ENCODE measurements around the gene SEC11C.

Gene SEC11C

DNA sequence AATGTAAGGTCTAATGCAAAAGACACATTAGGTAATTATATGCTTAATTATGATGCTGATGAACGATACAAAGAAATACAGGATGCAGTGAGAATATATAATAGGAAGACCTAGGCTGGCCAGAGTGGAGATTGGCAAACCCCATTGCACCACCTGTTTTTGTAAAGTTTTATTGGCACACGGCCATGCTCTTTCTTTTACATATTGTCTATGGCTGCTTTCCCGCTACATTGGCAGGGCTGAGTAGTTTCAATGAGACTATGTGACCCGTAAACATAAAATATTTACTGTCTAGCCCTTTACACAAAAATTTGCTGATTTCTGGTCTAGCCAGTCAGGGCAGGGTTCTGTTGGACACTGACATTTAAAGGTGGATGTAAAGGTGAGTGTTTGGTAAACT is 5.4 kb downstream of the SEC11C start:
- DNase-seq, result no peak

DNA sequence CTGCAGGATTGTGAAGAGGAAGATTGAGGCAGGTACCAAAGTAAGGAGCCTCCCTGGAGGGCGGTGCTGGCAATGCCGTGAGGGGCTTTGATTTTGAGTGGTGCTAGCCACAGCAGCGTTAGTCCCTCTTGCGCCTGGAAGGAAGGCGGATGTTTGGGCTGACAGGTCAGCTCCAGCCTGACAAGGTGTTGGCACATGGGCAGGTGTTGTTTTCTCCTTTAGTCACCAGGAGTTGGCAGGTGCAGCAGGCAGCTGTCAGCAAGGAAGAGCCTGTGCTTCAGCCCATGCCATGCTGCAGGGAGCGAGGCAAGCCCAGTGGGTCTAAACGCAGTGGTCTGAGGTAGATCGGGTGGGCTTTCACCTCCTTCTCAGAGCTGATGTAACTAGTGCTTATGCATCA is 8.5 kb downstream of the SEC11C start:
- DNase-seq, result no peak

DNA sequence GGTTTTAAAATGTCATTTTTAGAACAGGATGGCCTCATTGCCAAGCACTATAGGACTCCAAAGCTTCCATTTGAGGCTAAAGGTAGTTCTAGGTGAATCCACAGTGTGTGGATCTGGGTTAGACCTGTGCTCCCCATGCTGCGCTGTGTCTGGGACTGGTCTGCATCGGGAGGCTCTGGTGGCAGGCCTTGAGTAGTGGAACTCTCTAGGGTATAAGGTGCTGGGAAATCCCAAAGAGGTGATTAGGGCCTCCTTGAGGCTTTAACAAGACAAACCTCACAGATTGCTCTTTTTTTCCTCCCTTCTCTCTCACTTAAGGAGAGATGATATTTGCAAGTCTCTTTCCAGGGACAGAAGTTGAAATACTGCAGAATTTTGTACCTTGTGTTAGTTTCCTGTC is 9.3 kb downstream of the SEC11C start:
- no peak for DNase-seq

DNA sequence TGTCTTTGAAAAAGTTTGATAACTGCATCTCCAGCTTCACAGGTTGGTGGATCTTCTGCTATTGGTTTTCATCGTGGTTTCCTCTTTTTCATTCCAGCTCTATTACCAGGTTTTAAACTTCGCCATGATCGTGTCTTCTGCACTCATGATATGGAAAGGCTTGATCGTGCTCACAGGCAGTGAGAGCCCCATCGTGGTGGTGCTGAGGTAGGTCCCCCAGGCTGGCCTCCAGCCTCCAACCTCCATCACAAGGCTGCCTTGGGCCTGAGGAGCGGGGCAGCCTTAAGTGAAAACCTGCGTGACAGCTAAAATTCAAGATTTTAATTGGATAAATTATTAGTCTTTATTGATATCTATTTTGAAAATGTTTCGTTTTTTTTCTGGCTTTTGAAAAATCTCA is 9.7 kb downstream of the SEC11C start:
- no peak for DNase-seq

DNA sequence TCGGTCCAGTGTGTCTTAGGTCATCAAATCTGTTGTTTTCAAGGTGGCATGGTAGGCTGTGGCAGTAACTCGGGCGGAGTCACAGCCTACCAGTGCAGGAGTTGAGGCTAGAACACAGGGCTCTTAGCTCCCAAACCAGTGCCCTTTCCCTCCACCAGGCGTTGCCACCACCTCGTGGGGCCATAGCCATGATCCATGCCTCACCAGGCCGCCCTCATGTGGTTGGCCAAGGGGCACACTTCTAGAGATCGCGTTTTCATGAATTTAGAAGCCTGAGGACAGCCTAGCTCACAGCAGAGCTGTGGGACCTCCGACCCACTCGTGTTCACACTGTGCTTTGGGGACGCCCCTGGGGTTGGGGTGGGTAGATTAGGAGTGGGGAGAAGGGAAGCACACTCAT is 10.6 kb downstream of the SEC11C start:
- no peak for DNase-seq

DNA sequence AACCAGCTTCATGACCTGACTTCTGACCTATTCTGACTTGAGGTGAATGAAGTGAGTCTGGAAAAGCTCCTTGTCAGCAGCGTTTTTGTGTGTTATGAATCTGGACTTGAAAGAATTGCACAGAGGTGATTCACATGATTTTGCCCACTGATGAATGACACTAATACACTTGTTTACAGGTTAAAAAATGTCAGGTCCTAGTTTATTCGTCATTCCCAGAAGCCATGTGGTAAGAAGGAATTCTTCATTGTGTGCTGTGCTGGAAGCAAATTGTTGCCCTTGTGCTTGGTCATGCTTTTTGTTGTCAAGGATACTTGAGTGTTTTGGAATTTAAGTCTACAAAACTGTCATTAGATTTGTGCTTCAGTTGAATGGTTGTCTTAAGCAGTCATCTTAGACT is 15.5 kb downstream of the SEC11C start:
- DNase-seq, result no peak

DNA sequence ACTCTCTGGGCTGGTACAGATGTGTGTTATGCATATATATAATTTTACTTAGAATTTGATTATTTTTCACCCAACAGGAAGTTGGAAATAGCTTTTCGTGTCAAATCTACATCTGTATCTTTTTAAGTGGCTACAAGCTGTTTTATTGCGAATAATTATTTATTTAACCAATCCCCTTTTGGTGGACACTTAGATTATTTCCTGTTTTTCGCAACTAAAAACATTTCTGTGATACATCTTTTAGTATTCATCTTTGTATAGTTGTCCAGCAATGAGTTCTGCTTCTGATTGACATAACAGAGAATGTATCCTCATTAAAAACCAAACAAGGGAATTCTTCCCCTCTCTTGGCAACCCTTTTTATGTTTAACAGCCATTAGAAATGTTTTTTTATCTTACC is 16.6 kb downstream of the SEC11C start:
- no peak for DNase-seq

DNA sequence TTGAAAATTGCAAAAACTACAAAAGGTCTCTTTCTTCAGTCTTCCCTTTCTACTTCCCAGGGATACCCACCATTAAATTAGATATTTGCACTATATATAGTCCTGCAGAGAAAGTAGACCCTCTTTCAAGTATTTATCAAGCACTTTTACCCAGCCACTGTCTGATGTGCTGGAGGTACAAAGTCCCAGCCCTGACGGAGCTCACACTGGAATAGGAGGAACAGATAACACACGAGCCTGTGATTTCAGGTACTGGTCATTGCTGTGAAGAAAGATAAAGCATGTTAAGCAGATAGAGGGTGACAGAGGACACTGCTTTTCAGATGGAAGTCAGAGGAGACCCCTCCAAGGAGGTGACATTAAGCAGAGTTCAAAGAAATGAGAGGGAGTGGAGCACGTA is 19.6 kb downstream of the SEC11C start:
- no peak for DNase-seq

DNA sequence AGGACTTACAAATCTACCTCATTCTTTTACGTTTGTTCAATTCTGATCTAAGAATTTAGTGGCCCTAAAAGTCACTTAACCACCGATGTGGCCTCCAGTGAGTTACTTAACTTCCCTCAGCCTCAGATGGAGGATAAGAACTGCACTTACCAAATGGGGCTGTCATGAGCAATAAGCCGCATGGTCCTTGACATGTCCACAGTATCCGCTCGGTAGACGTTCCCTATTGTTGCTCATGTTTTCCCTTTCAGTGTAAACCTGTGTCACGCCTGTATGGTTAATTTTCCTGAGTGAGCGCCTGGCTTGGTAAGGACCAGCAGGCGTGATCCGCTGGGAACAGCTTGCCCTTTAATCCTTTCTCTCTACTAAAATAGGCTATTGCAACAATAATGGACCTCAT is 20.3 kb downstream of the SEC11C start:
- no peak for DNase-seq

DNA sequence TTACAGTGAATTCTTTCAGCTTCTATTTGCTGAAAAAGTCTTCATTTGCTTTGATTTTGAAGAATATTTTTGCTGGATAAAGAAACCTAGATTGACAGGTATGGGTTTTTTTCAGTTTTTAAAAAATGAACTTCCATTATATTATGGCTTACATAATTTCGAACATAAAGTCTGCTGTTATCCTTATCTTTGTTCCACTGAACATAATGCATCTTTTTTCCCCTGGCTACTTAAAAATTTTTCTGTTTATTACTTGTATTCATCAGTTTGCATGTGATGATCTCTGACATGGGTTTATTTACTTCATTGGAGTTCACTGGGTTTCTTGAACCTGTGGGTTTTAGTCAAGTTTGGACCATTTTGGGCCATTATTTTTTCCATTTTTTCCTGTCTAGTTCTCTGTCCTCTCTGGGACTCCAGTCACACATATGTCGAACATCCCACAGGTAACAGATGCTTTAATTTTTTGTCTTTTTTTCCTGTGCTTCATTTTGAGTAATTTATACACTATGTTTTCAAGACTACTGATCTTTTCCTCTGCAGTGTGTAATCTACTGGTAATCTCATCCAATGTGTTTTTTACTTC is 33.1 kb downstream of the SEC11C start:
- DNase-seq, result no peak

DNA sequence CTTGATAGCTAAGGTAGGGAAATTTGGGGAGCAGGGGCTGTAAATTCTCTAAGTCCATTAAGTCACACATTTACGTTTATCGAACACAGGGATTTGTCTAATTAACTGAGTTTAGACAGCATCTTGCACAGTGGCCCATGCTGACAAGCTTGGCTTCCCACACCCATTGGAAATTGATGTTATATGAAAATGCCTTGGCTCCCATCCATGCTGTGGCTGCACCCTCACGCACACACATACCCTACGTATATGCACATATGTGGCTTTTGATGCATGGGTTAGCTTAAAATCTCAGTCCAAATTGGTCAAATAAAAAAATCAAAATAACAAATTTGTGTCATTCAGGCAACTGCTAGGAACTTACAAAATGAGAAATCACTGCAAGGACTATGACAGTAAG is 37.8 kb downstream of the SEC11C start:
- no peak for DNase-seq

DNA sequence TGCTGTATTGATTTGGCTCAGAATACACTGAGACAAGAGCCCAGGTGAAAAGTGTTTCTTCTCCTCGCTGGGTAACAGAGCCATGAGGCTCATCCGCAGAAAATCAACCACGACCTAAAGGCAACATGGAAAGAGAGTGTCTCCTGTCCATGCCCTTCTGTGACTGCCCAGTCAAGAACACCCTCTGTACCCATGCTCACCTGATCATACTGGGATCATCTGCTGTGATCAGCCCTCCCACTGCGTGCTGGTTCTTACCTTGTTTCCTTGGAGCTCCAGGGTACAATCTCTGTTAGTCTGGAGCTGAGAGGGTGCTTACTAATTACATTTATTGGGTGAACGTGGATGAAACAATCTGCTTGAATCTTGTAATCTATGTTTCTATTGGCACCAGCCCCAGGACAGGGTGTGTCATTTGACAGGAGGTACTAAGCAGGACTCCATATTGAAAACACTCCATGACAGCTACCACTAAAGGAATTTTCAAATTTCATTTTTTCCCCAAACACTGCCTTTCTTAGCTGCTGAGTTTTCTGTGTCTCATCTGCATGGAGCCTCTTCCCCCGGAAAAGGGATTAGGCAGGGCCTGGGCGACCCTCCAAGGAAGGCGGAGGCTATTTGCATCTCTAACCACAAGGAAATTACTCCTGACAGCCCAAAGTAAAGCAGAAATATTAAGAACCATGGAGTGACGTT is 40.6 kb downstream of the SEC11C start:
- no peak for DNase-seq

DNA sequence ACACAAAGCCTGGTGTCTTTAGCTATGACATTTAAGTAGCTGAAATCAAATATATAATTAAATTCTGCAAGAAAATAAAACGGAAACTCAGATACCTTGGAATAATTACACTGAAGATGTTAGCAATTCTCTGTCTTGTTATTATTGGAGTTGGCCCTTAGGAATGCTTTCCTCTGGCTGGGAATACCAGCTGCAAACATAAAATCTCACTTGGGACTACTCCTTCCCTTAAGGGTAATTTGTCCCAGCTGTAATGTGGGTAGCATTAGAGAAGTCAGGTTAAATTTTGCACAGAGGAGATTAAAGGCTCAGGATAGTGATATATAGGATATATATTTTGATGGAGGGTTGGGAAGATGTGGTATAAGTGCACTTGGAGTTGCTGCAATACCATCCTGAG is 43.0 kb downstream of the SEC11C start:
- DNase-seq, result no peak

DNA sequence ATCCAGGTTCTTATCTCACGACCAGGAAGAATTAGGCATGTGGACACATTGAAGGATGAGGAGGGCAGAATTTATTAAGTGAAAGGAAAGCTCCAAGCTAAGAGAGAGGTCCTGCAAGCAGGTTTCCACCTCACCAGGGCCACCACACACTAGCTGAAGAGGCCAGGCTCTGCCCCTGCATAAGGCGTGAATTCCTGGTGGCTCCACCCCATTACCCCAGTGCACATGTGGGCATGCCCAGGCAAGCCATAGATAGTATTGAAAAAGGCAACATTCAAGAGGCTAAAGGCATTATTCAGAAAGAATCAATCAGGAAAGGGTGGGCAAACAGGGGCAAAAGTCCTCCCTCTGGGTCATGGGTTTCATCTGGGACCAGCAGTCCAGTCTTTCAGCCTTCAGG is 49.3 kb downstream of the SEC11C start:
- DNase-seq, result no peak

DNA sequence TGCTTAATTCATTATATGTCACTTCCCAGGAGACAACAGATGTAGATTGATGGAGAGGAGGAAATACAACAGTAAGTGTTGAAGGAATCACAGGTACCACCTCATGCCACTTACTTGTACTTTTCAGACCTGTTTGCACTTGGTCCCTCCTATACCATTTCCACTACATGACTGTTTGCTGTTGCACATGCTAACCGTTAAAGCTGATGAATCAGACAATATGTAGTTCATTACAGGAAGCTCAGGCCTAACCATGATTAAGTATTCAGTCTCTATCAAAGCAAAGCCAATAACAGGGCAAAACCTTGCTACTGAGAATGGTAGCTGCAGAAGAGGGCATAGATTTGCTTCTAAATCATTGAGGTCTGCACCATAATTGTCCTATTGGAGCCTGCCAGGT is 50.1 kb downstream of the SEC11C start:
- DNase-seq, result no peak

DNA sequence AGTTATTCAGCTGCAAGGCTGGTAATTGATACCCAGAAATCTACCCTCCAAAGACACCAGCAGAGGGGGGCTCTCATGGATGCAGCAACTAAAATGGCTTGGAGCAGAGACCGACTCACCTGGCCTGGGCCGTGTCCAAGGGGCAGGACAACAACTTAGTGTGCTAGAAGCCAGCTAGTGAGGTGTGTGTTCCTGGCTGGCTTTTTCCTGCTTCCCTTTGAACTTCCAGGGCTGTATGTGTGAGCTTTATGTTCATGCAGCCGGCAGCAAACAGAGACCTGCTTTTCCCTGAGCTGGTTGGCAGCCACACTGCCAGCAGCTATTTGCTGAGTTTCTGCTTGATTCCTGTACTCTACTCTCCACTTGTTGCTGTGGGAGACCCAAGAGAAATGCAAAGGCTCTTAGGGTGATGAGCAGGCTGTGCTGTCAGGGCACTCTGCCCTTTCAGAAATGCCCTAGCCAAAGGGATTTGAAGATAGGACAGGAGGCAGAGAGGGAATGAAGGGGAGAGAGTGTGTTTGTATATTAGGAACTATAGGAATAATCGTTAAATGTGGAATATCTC is 56.6 kb downstream of the SEC11C start:
- no peak for DNase-seq

DNA sequence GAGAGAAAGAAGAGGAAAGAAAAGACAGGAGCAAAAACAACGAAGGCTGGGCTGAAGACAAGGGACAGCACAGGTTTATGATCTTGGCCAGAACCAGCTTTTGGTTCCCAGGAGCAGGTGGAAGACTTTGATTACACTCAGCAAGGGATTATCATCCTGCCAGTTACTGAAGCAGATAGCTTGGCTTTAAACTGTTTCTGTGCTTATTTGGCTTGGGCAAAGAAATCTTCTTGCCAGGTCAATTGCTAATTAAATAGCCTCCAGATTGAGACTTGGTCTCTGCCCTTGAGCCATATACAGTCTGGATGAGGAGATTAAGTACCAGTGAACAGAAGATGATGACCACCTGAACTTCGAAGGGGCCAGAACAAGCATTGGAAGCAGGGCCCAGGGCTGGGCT is 58.0 kb downstream of the SEC11C start:
- DNase-seq, result no peak

DNA sequence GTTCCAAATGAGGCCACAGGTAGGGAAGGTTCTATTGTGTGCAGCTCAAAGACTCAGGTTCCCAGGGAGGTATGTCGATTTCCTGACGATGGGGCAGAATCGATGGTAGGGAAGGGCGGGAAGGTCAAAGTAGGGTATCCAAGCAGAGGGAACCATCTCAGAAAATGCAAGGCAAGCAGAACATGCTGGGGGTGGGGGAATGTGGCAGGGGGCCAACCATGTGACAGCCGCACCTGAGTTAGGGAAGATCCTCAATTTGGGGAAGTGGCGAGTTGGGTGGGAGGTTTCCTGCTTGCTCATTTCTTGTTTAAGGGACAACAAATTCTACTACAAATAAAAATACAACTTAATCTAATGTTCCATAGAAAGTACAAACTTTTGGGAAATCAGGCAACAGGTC is 58.5 kb downstream of the SEC11C start:
- DNase-seq, result no peak

DNA sequence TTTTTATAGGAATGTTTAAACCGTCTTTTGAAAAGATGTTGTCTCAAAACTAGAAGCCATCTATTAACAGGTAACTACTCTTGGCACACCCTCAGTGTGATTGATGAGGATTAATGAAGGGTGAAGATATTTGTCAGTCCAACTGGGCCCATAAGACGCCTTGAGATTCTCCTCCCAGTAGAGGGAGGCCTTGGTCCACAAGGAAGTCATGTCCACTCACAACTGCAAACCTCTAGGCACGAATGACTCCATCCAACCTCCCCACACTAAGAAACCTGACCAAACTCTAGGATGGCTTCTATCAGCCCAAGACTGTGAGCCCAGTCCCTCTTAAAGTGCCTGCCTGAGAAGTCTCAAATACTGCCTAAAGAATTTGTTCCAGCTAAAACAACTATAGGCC is 61.1 kb downstream of the SEC11C start:
- DNase-seq, result no peak

DNA sequence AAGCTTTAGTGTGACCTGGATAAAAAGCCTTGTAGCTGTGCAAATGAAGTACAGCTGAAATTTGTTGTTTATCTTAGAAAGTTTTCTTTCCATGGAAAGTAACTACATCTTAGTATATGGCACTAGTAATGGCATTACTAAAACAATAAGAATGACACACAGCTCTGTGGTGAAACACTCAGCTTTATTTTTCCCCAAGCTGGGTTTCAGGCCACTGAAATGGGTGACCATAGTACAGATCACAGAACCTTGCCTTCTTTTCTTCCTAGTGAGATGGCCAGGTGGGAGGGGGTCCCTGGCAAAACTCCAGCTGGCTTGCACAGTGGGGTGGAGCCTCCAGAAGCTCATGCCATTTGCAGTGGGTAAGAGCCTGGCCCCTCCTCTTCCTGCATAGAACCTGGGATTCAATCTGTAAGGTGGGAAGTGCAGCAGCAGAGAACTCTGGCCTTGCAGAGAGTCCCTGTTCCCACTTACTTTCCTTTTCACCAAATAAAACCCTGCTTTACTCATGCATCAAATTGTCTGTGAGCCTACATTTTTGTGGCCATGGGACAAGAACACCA is 62.7 kb downstream of the SEC11C start:
- DNase-seq, result no peak

DNA sequence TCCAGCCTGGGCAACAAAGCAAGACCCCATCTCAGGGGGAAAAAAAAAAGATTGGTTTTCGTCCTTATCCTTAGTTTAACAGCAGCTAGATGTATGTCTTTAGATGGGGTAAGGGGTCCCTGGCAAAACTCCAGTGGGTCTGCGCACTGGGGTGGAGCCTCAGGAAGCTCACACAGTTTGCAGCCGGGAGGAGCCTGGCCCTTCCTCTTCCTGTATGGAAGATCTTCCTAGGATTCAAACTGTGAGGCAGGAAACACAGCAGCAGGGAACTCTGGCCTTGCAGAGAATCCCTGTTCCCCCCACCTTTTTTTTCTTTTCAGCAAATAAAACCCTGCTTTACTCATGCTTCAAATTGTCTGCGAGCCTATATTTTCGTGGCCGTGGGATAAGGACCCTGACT is 67.8 kb downstream of the SEC11C start:
- DNase-seq, result no peak
